ENCODE data around the gene PIEZO1.
"Not testable (repeated sequence)": the region's sequence is repeated elsewhere in the genome, so short reads cannot be mapped to it uniquely, and the experiment has no call there.

PIEZO1 gene

DNA sequence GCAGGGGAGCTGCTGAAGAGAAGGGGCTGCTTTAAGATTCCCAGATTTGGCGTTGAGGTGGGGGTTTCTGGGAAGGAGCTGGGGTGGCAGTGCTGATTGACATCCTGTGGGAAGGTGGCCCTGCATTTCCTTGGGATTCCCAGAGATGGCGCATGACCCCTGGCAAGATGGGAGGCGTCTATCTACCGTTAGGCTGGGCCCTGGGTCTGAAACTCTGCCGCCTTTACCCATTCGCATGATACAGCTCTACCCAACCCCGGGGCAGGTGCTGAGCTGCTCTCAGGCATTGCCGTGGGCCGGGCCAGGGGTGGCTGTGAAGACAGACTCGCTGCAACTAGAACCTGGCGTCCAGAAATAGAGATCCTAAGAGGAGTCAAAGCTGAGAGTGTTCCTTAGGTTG is 112.2 kb downstream of the PIEZO1 start:
- DNase-seq (ENCODE audit: low read depth), result no peak

DNA sequence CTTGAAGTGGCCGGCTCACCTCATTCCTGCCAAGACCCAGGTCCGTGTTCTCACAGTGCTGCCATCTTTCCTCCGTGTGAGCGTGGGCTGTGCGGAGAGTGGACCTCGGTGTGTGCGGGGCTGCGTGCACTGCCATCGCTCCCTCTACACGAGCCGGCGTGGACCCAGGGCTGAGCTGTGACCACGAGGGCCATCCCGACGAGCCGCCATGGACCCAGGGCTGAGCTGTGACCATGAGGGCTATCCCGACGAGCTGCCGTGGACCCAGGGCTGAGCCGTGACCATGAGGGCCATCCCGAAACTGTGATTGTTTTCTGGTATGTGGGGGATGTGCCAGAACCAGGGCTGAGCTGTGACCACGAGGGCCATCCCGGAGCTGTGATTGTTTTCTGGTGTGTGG is 113.2 kb downstream of the PIEZO1 start:
- no peak for DNase-seq (ENCODE audit: low read depth)

DNA sequence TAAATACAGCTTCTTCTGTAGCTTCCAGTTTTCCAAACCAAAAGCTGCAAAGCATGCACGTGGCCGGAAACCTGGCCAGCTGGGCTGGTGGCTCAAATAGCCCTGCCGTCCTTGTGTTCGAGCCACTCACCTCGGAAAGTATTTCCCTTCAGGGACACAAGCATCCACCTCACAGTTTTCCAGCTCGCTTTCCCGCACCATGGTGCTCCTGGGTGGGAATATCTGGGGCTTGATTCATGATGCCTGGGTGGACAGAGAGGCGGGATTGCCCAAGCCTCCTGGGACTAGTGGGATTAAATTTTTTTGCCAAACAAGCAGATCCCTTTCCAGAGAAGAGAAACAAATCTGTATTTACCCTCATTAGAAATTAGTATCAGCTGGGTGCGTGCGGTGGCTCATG is 115.0 kb downstream of the PIEZO1 start:
- DNase-seq (ENCODE audit: low read depth), result no peak

DNA sequence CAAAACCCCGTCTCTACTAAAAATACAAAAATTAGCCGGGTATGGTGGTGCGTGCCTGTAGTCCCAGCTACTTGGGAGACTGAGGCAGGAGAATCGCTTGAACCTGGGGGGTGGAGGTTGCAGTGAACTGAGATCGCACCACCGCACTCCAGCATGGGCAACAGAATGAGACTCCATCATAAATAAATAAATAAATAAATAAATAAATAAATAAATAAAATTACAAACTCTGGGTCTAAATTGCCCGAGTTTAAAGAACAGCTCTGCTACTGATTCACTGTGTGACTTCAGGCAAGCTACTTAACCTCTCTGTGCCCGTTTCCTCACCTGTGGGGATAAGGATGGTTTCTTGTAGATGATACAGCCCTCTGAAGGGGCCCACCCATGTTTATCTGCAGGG is 115.5 kb downstream of the PIEZO1 start:
- DNase-seq (ENCODE audit: low read depth), result not testable (repeated sequence)

DNA sequence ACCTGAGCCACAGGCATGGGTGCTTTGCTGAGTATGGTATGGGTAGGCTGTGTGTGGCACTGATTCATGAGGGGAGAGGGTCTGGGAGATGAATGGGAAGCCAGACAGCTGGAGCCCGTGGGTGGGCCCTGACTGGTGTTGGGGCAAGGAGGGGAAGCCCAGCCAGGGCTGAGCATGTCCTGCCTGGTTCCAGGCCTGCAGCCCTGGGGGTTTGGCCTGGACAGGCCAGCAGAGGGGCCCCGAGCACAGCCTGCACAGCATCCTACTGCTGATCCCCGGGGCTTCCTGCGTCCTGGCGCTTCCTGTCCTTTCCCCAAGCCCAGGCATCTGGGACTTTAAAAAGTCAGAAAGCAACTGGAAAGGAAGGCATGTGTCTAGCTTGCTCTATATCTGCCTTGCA is 117.6 kb downstream of the PIEZO1 start:
- DNase-seq (ENCODE audit: low read depth), result no peak

DNA sequence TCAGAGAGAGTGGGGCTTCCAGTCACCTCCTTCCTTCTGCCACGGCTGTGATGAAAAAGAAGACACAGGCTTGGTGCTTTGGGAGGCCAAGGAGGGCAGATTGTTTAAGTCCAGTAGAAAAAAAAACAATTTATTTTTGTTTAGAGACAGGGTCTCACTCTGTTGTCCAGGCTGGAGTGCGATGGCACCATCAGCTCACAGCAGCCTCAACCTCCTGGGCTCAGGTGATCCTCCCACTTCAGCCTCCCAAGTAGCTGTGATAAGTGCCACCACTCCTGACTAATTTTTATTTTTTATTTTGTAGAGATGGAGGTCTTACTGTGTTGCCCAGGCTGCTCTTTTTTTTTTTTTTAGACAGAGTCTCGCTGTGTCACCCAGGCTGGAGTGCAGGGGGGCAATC is 119.5 kb downstream of the PIEZO1 start:
- no peak for DNase-seq (ENCODE audit: low read depth)
